ENCODE results near the gene GFOD1. TPM values are rescaled to one million over a fixed set of nuclear protein-coding genes. Genes with fewer than 3 reads are reported as not detected.

Gene GFOD1
- total and polyA plus RNA-seq, 2 experiments from 2014 or later = 16.2 to 30.5 TPM

DNA sequence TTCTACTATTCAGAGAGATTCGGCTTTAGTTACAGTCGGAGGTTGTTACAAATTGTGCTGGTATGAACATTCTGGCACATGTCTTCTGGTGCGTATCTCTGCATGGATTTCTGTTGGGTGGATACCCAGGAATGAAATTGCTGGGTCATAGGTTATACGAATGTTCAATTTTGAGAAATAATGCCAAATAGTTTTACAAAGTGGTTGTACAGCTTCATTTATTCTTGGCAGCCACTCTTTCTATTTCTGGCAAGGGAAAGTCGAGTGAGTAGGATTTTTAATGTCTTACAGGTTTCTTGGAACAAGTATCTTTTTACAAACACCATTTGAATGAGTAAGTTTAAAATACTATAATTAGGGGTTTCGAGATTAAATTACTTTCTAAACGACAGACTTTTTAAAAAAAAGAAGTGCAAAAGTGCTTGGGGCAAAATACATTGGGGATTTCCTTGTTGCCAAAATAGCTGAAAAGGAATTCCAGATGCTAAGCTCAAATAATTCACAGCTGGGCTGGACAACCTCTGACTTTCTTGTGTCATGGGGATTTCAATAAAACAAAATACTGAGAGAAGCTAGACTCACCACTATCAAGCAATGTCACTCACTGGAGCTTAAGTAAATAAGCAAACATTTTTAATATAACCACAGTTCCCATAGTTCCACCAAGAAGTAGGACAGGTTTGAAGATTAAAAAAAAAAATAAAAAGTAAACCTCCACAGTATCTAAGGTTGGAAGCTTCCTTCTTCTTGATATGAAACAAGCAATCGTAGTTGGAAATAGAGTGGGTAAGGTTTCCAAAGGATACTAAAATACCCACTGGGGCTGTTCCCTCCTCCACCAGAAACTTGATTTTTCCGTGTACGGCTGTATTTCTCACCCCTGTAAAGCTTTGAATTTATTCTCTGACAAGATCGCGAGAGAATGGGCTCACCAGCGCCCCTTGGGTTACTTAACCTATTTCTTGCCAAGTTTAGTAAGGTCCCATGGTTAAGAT, 21.6 kb upstream of the GFOD1 start:
- peak in 1 of 2 donors; percentile 70 for DNase-seq (ENCODE audit: low read depth in 1 of 2, low spot score in 1 of 2)
- no peak overlapping the region for H3K4me3 ChIP-seq
- H3K27me3 ChIP-seq = no peaks in the 10 kb centered on the region
- no peaks in the 10 kb centered on the region for H3K36me3 ChIP-seq
- H3K27ac ChIP-seq = no peak overlapping the region
- H3K9me3 ChIP-seq (ENCODE audit: low read depth) = no peaks in the 10 kb centered on the region
- TF ChIP-seq, protein P1, sequence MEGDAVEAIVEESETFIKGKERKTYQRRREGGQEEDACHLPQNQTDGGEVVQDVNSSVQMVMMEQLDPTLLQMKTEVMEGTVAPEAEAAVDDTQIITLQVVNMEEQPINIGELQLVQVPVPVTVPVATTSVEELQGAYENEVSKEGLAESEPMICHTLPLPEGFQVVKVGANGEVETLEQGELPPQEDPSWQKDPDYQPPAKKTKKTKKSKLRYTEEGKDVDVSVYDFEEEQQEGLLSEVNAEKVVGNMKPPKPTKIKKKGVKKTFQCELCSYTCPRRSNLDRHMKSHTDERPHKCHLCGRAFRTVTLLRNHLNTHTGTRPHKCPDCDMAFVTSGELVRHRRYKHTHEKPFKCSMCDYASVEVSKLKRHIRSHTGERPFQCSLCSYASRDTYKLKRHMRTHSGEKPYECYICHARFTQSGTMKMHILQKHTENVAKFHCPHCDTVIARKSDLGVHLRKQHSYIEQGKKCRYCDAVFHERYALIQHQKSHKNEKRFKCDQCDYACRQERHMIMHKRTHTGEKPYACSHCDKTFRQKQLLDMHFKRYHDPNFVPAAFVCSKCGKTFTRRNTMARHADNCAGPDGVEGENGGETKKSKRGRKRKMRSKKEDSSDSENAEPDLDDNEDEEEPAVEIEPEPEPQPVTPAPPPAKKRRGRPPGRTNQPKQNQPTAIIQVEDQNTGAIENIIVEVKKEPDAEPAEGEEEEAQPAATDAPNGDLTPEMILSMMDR (IDR thresholded peaks at IDR 0.05; ENCODE audit: low read depth, low read length) = peak; percentile 7
- H3K4me1 ChIP-seq (ENCODE audit: low read depth) = no peaks in the 10 kb centered on the region

DNA sequence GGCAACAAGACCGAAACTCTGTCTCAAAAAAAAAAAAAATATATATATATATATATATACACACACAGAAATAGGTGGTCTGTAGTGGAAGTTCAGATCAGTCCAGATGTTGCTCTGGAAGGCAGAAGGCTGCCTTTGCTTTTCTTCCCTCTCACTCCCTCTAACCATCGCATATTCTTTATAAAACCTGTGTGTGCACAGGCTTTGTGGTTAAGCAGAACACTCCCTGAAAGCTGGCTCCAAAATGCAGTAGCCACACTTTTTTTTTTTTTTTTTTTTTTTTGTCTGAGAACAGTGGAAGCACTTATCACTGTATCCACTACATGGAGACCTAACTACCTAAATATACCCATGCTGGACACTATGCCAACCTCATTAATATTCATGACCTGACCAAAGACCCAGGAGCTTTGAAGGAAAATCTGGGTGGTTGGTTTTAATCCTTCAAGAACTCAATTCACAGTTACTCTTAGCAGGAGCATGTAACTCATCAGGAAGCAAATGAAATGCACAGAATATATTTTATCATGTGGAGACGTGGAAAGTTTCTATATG, 20.0 kb upstream of the GFOD1 start:
- TF ChIP-seq, protein P1 (IDR thresholded peaks at IDR 0.05; ENCODE audit: low read depth, low read length) = no peak
- DNase-seq (ENCODE audit: low read depth in 1 of 2, low spot score in 1 of 2) = no peak
- no peak overlapping the region for H3K27ac ChIP-seq
- no peaks in the 10 kb centered on the region for H3K9me3 ChIP-seq (ENCODE audit: low read depth)
- no peaks in the 10 kb centered on the region for H3K36me3 ChIP-seq
- no peak overlapping the region for H3K4me3 ChIP-seq
- no peaks in the 10 kb centered on the region for H3K4me1 ChIP-seq (ENCODE audit: low read depth)
- H3K27me3 ChIP-seq = no peaks in the 10 kb centered on the region

- H3K27me3 ChIP-seq = no peaks in the 10 kb centered on the region
- H3K4me3 ChIP-seq = no peak overlapping the region
- no peaks in the 10 kb centered on the region for H3K36me3 ChIP-seq
- no peaks in the 10 kb centered on the region for H3K4me1 ChIP-seq (ENCODE audit: low read depth)
- H3K9me3 ChIP-seq (ENCODE audit: low read depth) = no peaks in the 10 kb centered on the region
- TF ChIP-seq, protein P1 (IDR thresholded peaks at IDR 0.05; ENCODE audit: low read depth, low read length) = no peak
- DNase-seq (ENCODE audit: low read depth in 1 of 2, low spot score in 1 of 2) = no peak
- H3K27ac ChIP-seq = no peak overlapping the region
Observed at GRCh38 chr6:13505345-13505734, 17.9 kb upstream of the GFOD1 start.

GRCh38 chr6:13504611-13505344, 17.4 kb upstream of the GFOD1 start:
- Histone ChIP-seq H3K27me3 (no peaks in the 10 kb centered on the region), H3K4me1 (ENCODE audit: low read depth) (no peaks in the 10 kb centered on the region), H3K36me3 (no peaks in the 10 kb centered on the region), H3K4me3 (no peak overlapping the region), H3K9me3 (ENCODE audit: low read depth) (no peaks in the 10 kb centered on the region), H3K27ac (no peak overlapping the region)
- TF ChIP-seq, protein P1 (IDR thresholded peaks at IDR 0.05; ENCODE audit: low read depth, low read length) = no peak
- no peak for DNase-seq (ENCODE audit: low read depth in 1 of 2, low spot score in 1 of 2)

GRCh38 chr6:13500915-13501314, 13.5 kb upstream of the GFOD1 start:
- H3K27me3 ChIP-seq = no peaks in the 10 kb centered on the region
- no peak for DNase-seq (ENCODE audit: low read depth in 1 of 2, low spot score in 1 of 2)
- H3K4me3 ChIP-seq = no peak overlapping the region
- TF ChIP-seq, protein P1 (IDR thresholded peaks at IDR 0.05; ENCODE audit: low read depth, low read length) = no peak
- H3K4me1 ChIP-seq (ENCODE audit: low read depth) = peaks cover 7% of the 10 kb centered on the region
- H3K9me3 ChIP-seq (ENCODE audit: low read depth) = no peaks in the 10 kb centered on the region
- H3K36me3 ChIP-seq = no peaks in the 10 kb centered on the region
- H3K27ac ChIP-seq = no peak overlapping the region
